ENCODE measurements around the gene RAX2. TPM values are rescaled to one million over a fixed set of nuclear protein-coding genes. Genes with fewer than 3 reads are reported as not detected.

RAX2 gene
- total and polyA plus RNA-seq, 10 of the 15 experiments (the other 5 are each of a cell fraction or from before 2014, with no cell fraction given), result not detected

DNA sequence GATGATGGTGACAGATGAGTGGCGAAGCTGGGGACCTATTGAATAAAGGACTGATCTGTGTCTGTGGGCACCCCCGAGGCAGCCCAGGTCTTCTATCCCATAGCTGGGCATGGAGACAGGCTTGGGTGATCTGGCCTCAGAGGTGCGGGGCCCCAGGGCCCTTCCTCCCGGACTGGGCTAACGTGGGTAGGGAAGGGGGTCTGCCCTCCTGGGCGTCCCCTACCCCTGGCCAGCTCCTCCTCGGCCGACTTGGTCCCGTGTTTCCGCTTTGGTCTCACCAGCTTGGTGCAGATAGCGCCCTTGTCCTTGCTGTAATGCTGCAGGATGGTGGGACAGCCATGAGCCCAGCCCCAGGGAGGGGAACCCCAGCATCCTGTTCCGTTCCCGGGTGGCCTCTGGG, 10.9 kb upstream of the RAX2 start:
- Histone ChIP-seq H3K4me3 (no peak overlapping the region), H3K9ac (ENCODE audit: control insufficient read depth, insufficient read depth, low read length) (no peak overlapping the region), H3K36me3 (ENCODE audit: control insufficient read depth in 2 of 2, insufficient read depth in 2 of 2, low read length in 1 of 2) (no peaks in the 10 kb centered on the region; a peak in 1 of 4 replicates), H4K20me1 (ENCODE audit: control insufficient read depth, insufficient read depth) (no peaks in the 10 kb centered on the region), H2AFZ (ENCODE audit: control insufficient read depth, low read depth, low read length) (no peak overlapping the region), H3K79me2 (ENCODE audit: control insufficient read depth, insufficient read depth, low read length) (no peaks in the 10 kb centered on the region), H3K9me3 (replicated peaks; ENCODE audit: control insufficient read depth, insufficient read depth, low read length) (no peaks in the 10 kb centered on the region; the same call in 2 of the 3 replicates), H3K27ac (ENCODE audit: control insufficient read depth, insufficient read depth) (no peak overlapping the region), H3K4me1 (ENCODE audit: control insufficient read depth, insufficient read depth, low read length) (no peaks in the 10 kb centered on the region), H3K27me3 (replicated peaks in 1 of 2; ENCODE audit: control insufficient read depth in 2 of 2, insufficient read depth in 2 of 2, low read length in 1 of 2) (no peaks in the 10 kb centered on the region; a peak in 1 of 4 replicates), H3K4me2 (ENCODE audit: control insufficient read depth, insufficient read depth) (no peak overlapping the region)
- TF ChIP-seq, protein P1, sequence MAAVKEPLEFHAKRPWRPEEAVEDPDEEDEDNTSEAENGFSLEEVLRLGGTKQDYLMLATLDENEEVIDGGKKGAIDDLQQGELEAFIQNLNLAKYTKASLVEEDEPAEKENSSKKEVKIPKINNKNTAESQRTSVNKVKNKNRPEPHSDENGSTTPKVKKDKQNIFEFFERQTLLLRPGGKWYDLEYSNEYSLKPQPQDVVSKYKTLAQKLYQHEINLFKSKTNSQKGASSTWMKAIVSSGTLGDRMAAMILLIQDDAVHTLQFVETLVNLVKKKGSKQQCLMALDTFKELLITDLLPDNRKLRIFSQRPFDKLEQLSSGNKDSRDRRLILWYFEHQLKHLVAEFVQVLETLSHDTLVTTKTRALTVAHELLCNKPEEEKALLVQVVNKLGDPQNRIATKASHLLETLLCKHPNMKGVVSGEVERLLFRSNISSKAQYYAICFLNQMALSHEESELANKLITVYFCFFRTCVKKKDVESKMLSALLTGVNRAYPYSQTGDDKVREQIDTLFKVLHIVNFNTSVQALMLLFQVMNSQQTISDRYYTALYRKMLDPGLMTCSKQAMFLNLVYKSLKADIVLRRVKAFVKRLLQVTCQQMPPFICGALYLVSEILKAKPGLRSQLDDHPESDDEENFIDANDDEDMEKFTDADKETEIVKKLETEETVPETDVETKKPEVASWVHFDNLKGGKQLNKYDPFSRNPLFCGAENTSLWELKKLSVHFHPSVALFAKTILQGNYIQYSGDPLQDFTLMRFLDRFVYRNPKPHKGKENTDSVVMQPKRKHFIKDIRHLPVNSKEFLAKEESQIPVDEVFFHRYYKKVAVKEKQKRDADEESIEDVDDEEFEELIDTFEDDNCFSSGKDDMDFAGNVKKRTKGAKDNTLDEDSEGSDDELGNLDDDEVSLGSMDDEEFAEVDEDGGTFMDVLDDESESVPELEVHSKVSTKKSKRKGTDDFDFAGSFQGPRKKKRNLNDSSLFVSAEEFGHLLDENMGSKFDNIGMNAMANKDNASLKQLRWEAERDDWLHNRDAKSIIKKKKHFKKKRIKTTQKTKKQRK (IDR thresholded peaks at IDR 0.05; ENCODE audit: low read depth, low read length), result no peak
- TF ChIP-seq, protein P2, sequence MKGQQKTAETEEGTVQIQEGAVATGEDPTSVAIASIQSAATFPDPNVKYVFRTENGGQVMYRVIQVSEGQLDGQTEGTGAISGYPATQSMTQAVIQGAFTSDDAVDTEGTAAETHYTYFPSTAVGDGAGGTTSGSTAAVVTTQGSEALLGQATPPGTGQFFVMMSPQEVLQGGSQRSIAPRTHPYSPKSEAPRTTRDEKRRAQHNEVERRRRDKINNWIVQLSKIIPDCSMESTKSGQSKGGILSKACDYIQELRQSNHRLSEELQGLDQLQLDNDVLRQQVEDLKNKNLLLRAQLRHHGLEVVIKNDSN (IDR thresholded peaks at IDR 0.05; ENCODE audit: borderline replicate concordance, extremely low read length, insufficient read depth, low read depth, low read length), result no peak
- no peak for TF ChIP-seq SMAD1 (IDR thresholded peaks at IDR 0.05; ENCODE audit: low read depth, partially characterized antibody)
- TF ChIP-seq YY1 (IDR thresholded peaks at IDR 0.05; ENCODE audit: low read depth, low read length), result no peak
- no peak for TF ChIP-seq SP1 (IDR thresholded peaks at IDR 0.05; ENCODE audit: low read depth, low read length)
- TF ChIP-seq CHD1 (IDR thresholded peaks at IDR 0.05; ENCODE audit: low read depth, low read length), result no peak
- TF ChIP-seq, protein P3, sequence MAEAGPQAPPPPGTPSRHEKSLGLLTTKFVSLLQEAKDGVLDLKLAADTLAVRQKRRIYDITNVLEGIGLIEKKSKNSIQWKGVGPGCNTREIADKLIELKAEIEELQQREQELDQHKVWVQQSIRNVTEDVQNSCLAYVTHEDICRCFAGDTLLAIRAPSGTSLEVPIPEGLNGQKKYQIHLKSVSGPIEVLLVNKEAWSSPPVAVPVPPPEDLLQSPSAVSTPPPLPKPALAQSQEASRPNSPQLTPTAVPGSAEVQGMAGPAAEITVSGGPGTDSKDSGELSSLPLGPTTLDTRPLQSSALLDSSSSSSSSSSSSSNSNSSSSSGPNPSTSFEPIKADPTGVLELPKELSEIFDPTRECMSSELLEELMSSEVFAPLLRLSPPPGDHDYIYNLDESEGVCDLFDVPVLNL (IDR thresholded peaks at IDR 0.05; ENCODE audit: low read depth, low read length), result no peak
- no peak for TF ChIP-seq POLR2AphosphoS5 (IDR thresholded peaks at IDR 0.05; ENCODE audit: low read length)
- no peak for TF ChIP-seq YBX1 (IDR thresholded peaks at IDR 0.05)
- TF ChIP-seq CREB1 (IDR thresholded peaks at IDR 0.05; ENCODE audit: low read depth), result no peak
- no peak for TF ChIP-seq NFYA (IDR thresholded peaks at IDR 0.05; ENCODE audit: borderline replicate concordance, low read depth, low read length)
- TF ChIP-seq ZSCAN29 (IDR thresholded peaks at IDR 0.05), result no peak
- BruUV-seq (replicated peaks), result no TSS peak
- WGBS (ENCODE audit: insufficient coverage, insufficient replicate concordance, low lambda C conversion rate, missing lambda C conversion rate), result 71% methylated on average over 11 of the region's 13 CpGs
- ChIA-PET SMC1A (ENCODE audit: uncharacterized antibody, unreplicated experiment) (no interaction called here), POLR2A (no interaction called here), RAD21 (ENCODE audit: unreplicated experiment) (no interaction called here), CTCF (no interaction called here)
- in situ Hi-C loops (cut with MboI) (no loop called here), intact Hi-C loops (cut with micrococcal nuclease; ENCODE audit: unreplicated experiment) (no loop called here)
- FAIRE-seq, result no peak
- no peak for DNase-seq (ENCODE audit: low read depth, low spot score)
- ATAC-seq, result no peak
